ENCODE results near the gene ELN. TPM values are rescaled to one million over a fixed set of nuclear protein-coding genes. Genes with fewer than 3 reads are reported as not detected.
A peak's percentile ranks its signal among the peaks of the same experiment; 100 is the strongest.

The ELN gene
- total and polyA plus RNA-seq, 2 of the 4 experiments (the other 2 are of a cell fraction) = 2.2 to 14.3 TPM

- H4K8ac ChIP-seq (ENCODE audit: low read depth in 2 of 2, low read length in 2 of 2) = no peak overlapping the region; a peak in 1 of 4 replicates
- no peak overlapping the region for H2BK20ac ChIP-seq (ENCODE audit: low read depth, low read length)
- H2AK9ac ChIP-seq (replicated peaks; ENCODE audit: low read depth, low read length, poor library complexity) = peak overlapping the region; percentile 65
- dilution Hi-C loops (cut with HindIII; ENCODE audit: low sequenced_read_pairs, unreplicated experiment) (no loop called here), intact Hi-C loops (cut with micrococcal nuclease) (no loop called here), in situ Hi-C loops (cut with MboI; ENCODE audit: low sequenced_read_pairs) (no loop called here)
- H4K5ac ChIP-seq (ENCODE audit: low read depth, low read length) = no peak overlapping the region
- no peak overlapping the region for H3K4me3 ChIP-seq (ENCODE audit: insufficient read depth, low read depth, low read length)
- H3K27ac ChIP-seq (ENCODE audit: insufficient read depth, low read length) = no peak overlapping the region
- ATAC-seq (ENCODE audit: low read depth) = peak; percentile 27
- H2BK120ac ChIP-seq (ENCODE audit: low read depth, low read length) = peak overlapping the region; percentile 46; the same call in 1 of the 2 replicates
- H3K27me3 ChIP-seq (ENCODE audit: control insufficient read depth, insufficient read depth, low read length) = no peaks in the 10 kb centered on the region
- BruUV-seq (replicated peaks) = no TSS peak
- H3K14ac ChIP-seq (replicated peaks; ENCODE audit: low read depth, low read length) = peak overlapping the region; percentile 3; the same call in 1 of the 2 replicates
- peak; percentile 29; the same call in 1 of the 2 replicates for TF ChIP-seq CEBPB (IDR thresholded peaks at IDR 0.05; ENCODE audit: low read depth, low read length)
- no peak for TF ChIP-seq SMC3 (IDR thresholded peaks at IDR 0.05; ENCODE audit: low read depth, low read length)
- TF ChIP-seq POLR2A (IDR thresholded peaks at IDR 0.05; ENCODE audit: low read depth, low read length) = no peak
- TF ChIP-seq FOS (IDR thresholded peaks at IDR 0.05; ENCODE audit: low read depth, low read length) = no peak
- TF ChIP-seq ELK1 (IDR thresholded peaks at IDR 0.05; ENCODE audit: borderline replicate concordance, low read depth, low read length) = no peak
- no peaks in the 10 kb centered on the region for H3K79me1 ChIP-seq (ENCODE audit: low read depth in 1 of 2, low read length in 2 of 2)
- no peak overlapping the region for H3K56ac ChIP-seq (ENCODE audit: extremely low read depth, insufficient read depth, low read length)
- 53% methylated on average over 6 of the region's 24 CpGs; no CpG with 5 or more reads in 1 of the 2 experiments for WGBS, 2 experiments (ENCODE audit: extremely low coverage in 2 of 2, insufficient read length in 1 of 2)
- no peak for DNase-seq
- peaks cover 4% of the 10 kb centered on the region; the same call in 1 of the 2 replicates for H3K4me1 ChIP-seq (ENCODE audit: control insufficient read depth, insufficient read depth, low read length)
- H3K36me3 ChIP-seq (ENCODE audit: control insufficient read depth, insufficient read depth, low read length) = 0 out of 2 replicates have a peak, but pooled peaks cover 2% of the 10 kb centered on the region
- H3K23ac ChIP-seq (ENCODE audit: low read depth, low read length) = no peak overlapping the region
- CTCF ChIA-PET = no interaction called here
- no peak overlapping the region for H3K9ac ChIP-seq (ENCODE audit: low read depth, low read length)
- H3K9me1 ChIP-seq (ENCODE audit: insufficient read depth, low read length) = no peaks in the 10 kb centered on the region
- no peak overlapping the region for H3K4me2 ChIP-seq (ENCODE audit: low read depth, low read length)
- POLR2A ChIA-PET (ENCODE audit: unreplicated experiment) = no interaction called here
- H4K91ac ChIP-seq (ENCODE audit: insufficient read depth, low read depth, low read length) = no peak overlapping the region
- no peak overlapping the region for H2BK5ac ChIP-seq (ENCODE audit: low read depth, low read length, poor library complexity, severe bottlenecking)
- peak overlapping the region; percentile 81 for H2AFZ ChIP-seq (replicated peaks; ENCODE audit: low read length, poor library complexity)
- H4K20me1 ChIP-seq (ENCODE audit: insufficient read depth, low read length) = no peaks in the 10 kb centered on the region
- H2AK5ac ChIP-seq (ENCODE audit: low read depth, low read length) = no peak overlapping the region
- no peaks in the 10 kb centered on the region for H3K9me3 ChIP-seq (ENCODE audit: control insufficient read depth, insufficient read depth, low read length)
- no peak overlapping the region; the same call in 2 of the 3 replicates for H2BK15ac ChIP-seq (ENCODE audit: low read depth, low read length)
- H3K4ac ChIP-seq (ENCODE audit: low read depth, low read length) = no peak overlapping the region
- H3K18ac ChIP-seq (ENCODE audit: low read depth, low read length) = no peak overlapping the region
These were observed 15.0 kb downstream of the ELN start for GRCh38 chr7:74042746-74043522.

Measured in IMR-90 (cell line).